Stimulated activated CD4-positive, alpha-beta T cell treated with anti-CD3 and anti-CD28 coated beads, TNF-alpha, amount 100 ng/mL, for 48 hours (primary cell): ENCODE results near the gene ANKRA2.

Source experiments
- DNase-seq, 3 donors: peaks; one replicate each; pipeline ENCODE4 v3.0.0-alpha.2; 2020; ENCODE audit warnings: low read depth in 3 of 3

ANKRA2 gene, protein sequence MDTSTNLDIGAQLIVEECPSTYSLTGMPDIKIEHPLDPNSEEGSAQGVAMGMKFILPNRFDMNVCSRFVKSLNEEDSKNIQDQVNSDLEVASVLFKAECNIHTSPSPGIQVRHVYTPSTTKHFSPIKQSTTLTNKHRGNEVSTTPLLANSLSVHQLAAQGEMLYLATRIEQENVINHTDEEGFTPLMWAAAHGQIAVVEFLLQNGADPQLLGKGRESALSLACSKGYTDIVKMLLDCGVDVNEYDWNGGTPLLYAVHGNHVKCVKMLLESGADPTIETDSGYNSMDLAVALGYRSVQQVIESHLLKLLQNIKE

DNA sequence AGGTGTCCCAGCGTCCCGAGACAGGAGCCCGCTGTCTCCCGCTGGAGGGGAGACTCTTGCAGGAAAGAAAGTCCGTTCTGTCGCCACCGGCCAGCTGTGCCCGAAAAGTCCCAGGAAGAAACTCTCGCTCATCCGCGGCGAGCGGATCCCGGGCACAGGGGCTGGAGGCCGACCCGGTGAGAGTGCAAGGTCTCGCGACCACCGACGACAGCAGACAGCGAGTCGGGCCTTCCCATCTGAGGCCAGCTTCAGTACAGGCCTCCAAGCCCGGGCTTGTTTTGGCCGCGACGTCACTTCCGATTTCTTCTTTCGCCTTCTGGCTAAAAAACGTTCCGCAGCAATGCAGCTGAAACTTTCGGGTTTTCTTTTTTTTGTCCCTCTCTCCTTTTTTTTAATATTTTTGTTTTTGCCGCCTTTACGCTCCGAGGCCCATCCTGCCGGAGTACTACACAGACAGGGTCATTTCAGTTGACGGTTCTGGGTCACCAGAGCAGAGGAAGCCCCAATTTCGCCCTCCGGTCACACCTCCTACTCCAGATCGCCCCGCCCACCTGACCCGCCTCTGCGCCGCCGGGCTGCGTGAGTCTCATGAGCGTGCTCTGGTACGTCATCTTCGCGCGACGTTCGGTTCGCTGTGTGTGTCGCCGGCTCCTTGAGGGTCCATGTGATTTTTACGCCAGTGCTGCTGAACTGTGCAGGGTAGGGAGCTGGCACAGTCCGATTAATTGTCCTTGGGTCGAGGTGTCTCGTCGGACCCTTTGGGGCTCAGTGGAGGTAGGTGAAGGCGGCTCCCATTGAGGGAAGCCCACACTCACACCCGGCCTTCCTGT lies at the start of gene ANKRA2, which contains the start of gene UTP15:
TSS of gene ANKRA2 (minus strand) at position 501 of the 830 bp plus-strand sequence. CDS start 2,758 bp downstream, outside the sequence.
TSS of gene UTP15 (plus strand) at position 605 of the 830 bp plus-strand sequence. CDS start 1,602 bp downstream, outside the sequence.
- DNase-seq: peak; percentile 96 to 100 (median 99)

DNA sequence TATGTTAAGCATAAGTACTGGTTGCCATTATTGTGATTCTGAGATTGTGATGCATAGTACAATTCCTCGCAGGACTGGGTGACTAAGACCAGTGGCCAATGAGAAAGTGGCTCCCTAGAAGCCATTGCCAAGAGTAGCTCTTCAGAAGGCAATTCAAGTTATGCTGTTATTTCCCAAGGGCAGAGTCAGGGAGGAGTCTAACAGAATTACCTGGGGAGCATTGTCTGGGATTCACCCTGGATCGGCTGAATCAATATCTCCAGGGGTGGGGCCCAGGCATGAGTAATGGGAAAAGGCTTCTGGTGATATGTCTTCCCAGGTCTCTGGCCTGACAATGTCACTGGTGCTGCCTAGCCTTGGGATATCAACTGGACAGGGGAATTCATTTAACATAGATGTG lies 49.6 kb upstream of the ANKRA2 start:
- no peak for DNase-seq

DNA sequence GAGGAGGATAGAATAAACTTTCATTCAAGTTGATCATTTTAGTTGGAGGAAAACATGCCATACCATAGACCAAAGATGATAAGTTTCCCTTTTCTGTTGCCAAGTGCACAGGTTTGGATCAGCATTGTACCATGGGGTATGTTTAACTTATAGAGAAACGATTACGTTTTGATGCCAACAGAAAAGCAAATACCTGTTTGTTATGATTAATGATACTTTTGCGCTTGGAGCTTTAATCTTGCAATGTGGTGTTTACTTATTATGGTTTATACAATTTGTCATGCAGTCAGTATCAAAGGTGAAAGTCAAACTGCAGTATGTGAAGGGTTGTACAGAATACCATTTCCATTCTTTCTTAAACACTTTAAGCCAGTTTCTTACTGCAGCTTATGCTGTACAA lies 47.4 kb upstream of the ANKRA2 start:
- no peak for DNase-seq

DNA sequence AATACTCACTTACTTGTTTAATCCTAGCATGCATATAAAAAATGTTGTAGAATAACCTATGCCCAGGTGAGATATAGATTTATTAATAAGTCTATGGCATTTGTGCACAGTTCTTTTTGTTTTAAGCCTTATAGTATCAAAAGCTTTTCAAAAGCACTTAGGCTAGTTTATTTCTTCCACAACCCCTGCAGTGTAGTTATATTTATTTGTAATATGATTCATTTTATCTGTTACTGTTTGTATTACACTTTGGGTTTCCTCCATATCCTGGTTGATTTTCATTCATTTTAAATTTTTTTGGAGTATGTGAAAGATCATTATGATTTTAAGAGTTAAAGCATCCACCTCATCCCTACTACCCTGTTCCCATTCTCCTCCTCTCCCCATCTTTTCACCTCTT lies 41.8 kb upstream of the ANKRA2 start:
- DNase-seq: no peak

DNA sequence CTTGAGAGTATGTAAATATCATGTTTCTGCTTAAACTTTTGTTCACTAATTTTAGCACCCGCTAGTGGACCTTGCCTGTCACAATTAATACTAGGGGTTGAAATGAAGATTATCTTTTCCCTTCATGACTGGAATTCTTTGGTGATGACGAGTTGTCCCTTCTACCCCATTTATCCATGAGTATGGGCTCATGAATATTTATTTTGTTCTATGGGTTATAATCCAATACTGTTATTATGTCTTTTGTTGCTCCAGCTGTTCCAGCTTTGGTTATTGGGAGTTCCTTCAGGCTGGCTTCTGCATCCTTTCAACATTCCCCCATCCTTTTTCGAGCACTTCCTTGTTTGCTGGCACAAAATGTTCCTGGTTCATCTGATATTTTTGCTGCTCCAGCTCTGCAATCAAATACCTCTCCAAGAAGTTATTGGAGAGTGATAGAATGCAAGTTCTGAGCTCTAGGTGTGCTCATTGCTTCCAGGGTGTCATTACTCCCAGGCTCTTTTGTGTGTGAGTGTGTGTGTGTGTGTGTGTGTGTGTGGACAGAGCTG lies 40.8 kb upstream of the ANKRA2 start:
- no peak for DNase-seq

DNA sequence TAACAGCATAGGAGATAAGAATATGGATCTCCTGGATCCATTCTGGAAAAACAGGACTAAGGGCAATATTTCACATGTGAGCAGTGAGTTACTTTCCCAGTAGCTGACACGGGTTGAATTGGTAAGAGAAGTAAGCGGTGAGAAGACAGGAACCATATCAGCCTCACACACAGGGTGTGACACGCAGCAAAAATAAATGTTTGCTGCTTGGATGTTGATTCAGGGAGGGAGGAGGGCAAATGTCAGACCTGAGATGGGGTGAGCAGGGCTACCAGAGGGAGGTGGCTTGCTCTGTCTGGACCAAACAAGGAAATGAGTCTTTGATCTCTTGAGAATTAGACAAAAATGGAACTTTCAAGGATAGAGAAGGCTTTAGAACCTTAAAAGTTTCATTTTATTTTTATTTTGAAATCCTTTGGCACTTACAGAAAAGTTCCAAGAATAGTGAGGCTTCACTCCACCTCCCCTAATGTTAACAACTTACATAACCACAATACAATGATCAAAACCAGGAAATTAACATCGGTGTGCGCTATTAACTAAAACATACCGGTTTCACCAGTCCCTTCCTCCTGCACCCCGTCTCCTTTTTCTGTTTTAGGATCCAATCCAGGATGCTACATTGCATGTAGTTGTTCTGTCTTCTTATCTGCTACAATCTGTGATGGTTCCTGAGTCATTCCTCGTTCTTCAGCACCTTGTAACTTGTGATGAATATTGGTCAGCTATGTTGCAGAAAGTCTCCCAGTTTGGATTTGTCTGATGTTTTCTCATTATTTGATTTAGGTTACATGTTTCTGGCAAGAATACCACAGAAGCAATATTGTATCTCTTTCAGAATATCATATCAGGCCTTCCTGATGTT lies 40.0 kb upstream of the ANKRA2 start:
- DNase-seq: no peak

DNA sequence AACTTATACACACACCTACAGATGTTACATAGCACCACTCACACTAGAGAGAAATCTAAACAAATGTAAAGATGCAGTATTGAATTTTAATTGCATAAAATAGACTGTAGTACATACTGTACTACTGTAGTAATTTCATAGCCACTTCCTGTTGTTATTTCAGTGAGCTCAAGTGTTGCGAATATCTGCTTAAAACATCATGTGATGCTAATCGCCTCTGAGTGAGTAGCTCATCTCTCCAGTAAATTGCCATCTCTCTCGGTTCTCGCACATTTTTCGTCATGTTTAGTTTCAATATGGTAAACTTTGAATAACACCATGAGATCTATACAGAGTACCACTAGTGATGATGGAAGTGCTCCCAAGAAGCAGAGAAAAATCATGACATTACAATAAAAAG lies 38.6 kb upstream of the ANKRA2 start:
- DNase-seq: no peak

DNA sequence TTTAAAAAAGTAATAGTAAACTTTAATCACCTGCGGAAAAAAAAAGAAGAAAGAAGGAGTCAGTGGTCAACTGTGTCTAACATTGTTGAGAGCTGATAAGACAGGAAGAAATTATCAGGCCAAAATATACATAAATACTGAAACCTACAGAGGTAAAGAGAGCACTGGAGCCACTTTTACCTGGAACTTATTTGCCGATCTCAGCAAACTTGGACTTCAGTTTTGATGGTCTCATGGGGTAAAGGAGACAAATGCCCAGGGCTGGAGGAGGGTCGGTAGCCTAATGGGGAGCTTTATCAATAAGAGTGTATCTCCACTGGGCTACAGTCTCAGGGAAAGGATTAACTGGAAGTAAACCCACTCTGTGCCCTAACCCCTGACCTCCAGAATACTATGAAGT lies 33.9 kb upstream of the ANKRA2 start:
- no peak for DNase-seq

DNA sequence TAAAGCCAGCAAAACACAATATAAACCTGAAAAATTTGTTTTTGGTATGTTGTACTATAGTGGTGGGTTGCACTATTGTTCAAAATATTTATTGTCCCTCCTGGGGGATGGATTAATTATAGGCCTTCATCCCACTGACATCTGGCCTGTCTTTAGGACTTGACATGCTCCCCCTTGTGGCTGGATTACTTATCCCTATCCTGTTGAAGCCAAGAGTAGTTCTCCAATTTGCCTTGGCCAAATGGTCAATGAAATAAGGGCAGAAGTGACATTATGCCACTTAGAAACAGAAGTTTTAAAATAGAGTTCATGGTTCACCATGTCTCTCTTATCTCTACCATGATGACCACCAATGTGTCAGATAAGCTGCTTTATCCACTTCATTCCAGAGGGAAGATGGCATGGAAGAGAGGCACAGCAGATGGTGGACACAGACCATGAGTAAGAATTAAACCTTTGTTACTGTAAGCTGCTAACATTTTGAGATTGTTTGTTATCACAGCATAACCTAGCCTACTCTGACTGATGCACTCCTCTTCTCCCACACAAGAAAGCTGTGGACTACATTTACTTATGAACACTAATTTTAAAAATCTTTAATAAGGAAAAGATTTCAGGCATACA lies 31.4 kb upstream of the ANKRA2 start:
- peak in 1 of 3 donors; percentile 15 for DNase-seq

DNA sequence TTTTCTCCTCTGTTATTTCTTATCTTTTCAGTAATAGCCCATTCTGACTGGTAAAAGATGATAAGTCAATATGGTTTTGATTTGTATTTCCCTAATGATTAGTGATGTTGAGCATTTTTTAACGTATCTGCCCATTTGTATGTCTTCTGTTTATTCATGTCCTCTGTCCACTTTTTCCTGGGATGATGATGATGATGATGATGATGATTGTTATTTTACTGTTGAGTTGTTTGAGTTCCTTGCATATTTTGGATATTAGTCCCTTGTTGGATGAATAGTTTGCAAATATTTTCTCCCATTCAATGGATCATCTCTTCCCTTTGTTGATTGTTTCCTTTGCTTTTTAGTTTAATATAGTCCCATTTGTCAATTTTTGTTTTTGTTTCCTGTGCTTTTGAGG lies 27.1 kb upstream of the ANKRA2 start:
- DNase-seq: no peak

DNA sequence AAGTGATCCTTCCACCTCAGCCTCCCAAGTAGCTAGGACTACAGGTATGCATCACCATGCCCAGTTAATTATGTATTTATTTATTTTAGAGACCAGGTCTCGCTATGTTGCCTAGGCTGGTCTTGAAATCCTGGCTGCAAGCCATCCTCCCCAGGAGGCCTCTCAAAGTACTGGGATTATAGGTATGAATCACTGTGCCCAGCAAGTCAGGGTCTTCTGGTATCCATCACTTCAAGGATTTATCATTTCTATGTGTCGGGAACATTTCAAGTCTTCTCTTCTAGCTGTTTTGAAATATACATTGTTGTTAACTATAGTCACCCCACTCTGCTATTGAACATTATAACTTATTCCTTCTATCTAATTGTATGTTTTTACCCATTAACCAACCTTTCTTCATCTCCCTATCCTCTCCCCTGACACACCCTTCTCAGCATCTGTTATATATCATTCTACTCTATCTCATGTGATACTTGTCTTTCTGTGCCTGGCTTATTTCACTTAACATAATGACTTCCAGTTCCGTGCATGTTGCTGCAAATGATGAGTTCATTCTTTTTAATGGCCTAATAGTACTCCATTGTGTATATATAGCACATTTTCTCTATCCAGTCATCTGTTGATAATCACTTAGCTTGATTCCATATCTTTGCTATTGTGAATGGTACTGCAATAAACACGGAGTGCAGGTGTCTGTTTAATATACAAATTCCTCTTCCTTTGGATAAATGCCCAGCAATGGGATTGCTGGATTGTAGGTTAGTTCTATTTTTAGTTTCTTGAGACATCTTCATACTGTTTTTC lies 26.5 kb upstream of the ANKRA2 start:
- no peak for DNase-seq

DNA sequence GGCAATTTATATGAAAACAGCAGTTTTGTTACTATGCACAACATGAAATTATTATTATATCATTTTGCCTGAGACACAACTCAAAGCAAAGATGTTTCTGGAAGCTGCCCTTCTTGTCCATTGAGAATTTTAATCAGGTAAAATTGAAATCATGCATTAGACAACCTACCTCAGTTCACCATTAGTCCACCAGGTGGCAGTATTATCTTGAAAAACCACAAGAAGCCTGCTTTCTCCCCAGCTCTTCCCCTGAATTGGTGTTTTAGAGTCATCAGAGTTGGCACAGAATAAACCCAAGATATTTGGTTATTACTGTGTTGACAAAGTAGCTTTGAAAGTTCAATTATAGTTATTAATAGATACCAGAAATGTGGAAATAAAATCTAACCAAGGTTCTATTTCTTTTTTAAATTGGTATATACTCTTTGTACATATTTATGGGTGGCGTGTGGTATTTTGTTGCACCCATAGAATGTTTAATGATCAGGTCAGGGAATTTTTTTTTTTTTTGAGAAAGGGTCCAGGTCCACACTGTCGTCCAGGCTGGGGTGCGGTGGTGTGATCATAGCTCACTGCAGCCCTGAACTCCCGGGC lies 25.8 kb upstream of the ANKRA2 start:
- peak in 2 of 3 donors; percentile 40 to 52 for DNase-seq

DNA sequence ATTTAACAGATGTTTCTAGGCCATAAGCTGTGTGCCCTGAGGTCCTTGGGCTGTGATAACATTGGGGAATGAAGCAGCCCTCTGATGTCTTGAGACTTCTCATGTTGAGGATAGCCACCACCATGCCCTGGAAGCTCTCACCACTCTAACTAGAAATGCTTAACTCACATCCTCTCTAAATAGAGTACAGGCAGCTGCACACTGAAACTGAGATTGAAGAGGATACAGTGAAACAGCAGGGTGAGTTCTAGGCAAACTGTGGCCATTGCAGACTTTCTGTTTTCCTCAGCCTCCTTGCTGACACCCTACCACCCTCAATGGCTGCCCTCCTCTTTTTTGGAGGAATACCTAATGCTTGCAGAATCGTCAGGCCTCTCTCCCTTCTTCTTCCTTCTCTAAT lies 22.5 kb upstream of the ANKRA2 start:
- no peak for DNase-seq

DNA sequence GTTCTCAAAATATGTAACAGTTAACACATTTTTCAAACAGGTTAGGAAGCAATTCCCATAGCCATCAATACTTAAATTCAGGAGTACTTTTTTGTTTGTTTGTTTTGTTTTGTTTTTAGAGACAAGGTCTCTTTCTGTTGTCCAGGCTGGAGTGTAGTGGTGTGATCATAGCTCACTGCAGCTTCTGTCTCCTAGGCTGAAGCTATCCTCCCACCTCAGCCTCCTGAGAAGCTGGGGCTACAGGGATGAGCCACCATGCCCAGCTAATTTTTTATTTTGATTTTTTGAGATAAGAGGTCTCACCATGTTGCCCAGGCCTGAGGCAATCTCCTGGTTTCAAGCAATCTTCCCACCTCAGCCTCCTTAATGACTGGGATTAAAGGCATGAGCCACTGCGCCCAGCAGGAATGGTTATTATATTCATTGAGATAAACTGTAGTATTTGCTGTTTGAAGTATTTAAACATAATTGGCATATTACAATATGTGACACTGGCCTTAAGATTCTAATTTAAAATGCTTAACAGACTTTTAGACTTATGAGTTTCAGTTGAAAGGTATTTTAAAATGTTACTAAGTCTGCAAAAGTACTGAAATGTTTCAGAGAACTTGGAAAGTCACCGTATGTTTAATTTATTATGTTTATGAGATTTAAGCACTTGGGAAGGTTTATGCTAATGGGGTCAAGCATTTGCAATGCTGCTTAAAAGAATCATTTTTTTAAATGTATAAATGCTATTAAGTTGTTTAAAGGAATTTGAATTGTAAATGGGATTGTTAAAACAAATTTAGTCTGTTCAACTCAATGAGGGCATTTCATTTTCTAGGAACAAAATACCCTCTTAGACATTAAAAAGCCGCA lies 17.1 kb upstream of the ANKRA2 start:
- DNase-seq: no peak

DNA sequence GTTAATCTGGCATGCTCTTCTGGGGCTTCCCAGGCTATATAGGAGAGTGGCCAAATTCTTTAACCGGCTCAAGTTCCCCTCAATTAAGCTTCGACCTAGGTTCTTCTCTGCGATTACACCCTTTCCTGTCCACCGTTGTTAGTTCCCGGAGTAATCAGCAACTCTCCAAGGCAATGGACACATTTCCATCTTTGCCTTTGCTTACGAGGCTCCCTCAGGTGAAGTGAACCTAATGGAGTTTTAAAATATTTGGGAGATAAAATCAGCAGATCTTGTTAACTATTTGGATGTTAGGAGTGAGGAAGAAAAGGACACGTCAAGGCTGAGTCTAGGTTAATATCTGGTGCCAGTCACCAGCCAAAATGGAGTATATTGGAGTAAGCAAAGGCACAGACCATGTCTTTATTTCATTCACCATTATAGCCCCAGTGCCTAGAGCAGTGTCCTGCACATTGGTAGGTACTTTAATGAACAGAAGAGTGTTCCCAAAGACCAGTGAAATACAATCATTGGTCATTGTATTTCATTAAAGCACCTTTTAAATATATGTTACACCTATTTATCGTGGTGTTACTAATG lies 619 bp upstream of the ANKRA2 start:
- DNase-seq: peak in 1 of 3 donors; percentile 2

DNA sequence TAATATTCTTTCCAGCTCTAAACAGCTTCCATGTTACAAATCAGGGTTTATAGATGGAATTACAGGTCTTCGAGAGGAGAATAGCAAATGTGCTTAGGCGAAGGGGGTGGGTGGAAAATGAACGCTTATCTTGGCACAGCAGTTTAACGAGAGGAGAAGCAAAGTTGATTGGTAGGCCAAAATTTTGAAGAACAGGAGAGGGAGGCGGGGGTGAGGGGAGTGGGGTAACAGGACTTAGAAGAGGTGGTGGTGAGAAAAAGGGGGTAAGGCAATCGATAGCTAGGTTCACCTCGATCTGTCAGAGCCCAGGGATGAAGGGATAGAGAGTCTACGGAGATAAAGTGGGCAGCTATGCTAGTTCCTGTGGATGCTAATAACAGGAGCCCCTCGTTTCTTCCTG lies 764 bp downstream of the ANKRA2 start:
- no peak for DNase-seq

DNA sequence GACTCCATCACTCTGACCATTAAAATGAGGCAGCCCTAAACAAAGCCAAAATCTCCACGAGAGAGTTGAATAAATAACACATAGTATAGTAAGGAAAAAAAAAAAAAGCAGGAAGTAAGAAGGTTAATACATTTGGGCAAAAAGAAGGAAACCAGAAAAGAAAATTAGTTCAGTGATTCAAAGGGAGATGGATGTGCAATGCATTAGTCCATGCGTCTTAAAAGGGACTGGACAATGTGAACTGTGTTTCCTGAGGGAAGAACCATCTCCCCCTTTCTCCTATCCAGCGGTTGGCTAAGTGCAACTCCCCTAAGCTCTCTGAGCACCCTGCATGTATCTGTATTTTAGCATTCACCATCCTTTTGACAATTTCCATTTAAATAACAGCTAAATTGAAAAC lies 1.4 kb downstream of the ANKRA2 start:
- no peak for DNase-seq

DNA sequence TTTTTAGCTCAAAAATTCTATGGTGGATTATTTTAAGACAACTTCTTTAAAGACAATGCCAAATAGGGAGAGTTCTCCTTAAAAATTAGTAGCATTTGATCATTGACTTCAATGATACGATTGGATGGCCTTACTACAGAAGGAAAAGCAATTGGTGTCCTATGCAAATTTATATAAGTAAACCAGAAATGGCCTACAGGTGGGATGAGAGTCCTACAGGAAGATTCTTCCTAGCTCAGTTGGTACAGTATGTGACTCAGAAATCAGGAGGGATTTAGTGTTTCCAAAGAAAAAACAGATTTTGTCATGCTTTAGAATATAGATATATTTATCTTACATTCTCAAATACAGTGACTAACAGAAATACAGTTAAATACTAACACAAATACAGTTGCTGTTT lies 6.5 kb downstream of the ANKRA2 start:
- no peak for DNase-seq

DNA sequence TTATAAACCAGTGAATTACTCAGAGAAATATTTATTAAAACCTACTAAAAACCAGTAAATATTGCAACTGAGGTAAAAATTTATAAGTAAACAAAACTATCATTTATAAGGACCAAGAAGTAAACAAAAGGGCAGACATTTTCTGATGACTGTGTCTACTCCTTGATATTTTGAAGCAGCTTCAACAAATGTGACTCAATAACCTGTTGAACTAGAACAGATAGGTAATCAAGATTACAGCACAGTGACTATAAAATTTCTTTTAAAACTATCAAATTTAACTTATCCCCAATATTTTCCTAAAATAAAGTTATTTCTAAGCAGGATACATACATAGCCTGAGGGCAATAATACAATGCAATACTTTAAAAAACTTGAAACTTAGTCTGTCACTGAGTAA lies 12.8 kb downstream of the ANKRA2 start:
- DNase-seq: no peak
